KMS-11 (cell line): ENCODE data around the gene ADGRE1.

Experiments
- H2AFZ ChIP-seq: fragments of 200-600 bp; sonication (generic); 2 replicates; pipeline ENCODE4 v1.6.1; 2016; ENCODE audit warnings: antibody characterized with exemption, mixed run types, low read depth
- H3K27ac ChIP-seq: fragments of 200-600 bp; sonication (generic); 2 replicates; pipeline ENCODE4 v1.6.1; 2016; ENCODE audit warnings: mild to moderate bottlenecking, mixed run types
- H3K27me3 ChIP-seq: fragments of 200-600 bp; sonication (generic); 2 replicates; pipeline ENCODE4 v1.6.1; 2017; ENCODE audit warnings: mild to moderate bottlenecking, low read depth, mixed run types, moderate library complexity; ENCODE audit not compliant: insufficient read depth
- H3K36me3 ChIP-seq: fragments of 200-600 bp; sonication (generic); 2 replicates; pipeline ENCODE4 v1.6.1; 2017; ENCODE audit warnings: mild to moderate bottlenecking, mixed run types; ENCODE audit not compliant: insufficient read depth
- H3K4me1 ChIP-seq: fragments of 200-600 bp; sonication (generic); 2 replicates; pipeline ENCODE4 v1.6.1; 2016; ENCODE audit warnings: mild to moderate bottlenecking, low read depth, mixed run types; ENCODE audit not compliant: poor library complexity, severe bottlenecking
- H3K4me2 ChIP-seq: fragments of 200-600 bp; sonication (generic); 2 replicates; pipeline ENCODE4 v1.7.0; 2016; ENCODE audit warnings: mild to moderate bottlenecking, mixed run types
- H3K4me3 ChIP-seq: fragments of 200-600 bp; sonication (generic); IDR thresholded peaks from 2 replicates; pipeline ENCODE4 v1.6.1; 2017; ENCODE audit warnings: low read depth, low read length, mixed read lengths; ENCODE audit not compliant: insufficient read depth
- H3K79me2 ChIP-seq: fragments of 200-600 bp; sonication (generic); 2 replicates; pipeline ENCODE4 v1.6.1; 2016; ENCODE audit warnings: low read depth, mixed run types; ENCODE audit not compliant: insufficient read depth
- H3K9ac ChIP-seq: fragments of 200-600 bp; sonication (generic); 2 replicates; pipeline ENCODE4 v1.6.1; 2016; ENCODE audit warnings: mild to moderate bottlenecking, mixed run types
- H4K20me1 ChIP-seq: fragments of 200-600 bp; sonication (generic); 2 replicates; pipeline ENCODE4 v1.6.1; 2016; ENCODE audit warnings: mild to moderate bottlenecking, mixed run types; ENCODE audit not compliant: insufficient read depth
- TF ChIP-seq, protein P1 (sequence below): fragments of 200-600 bp; sonication (generic); conservative IDR thresholded peaks from 2 replicates; pipeline ENCODE4 v1.6.1; 2017; ENCODE audit warnings: low read depth, mild to moderate bottlenecking, antibody characterized with exemption, low read length, moderate library complexity, mixed read lengths

ADGRE1 gene

GRCh38 chr19:6886277-6886897 lies 992 bp upstream of the ADGRE1 start:
- Histone ChIP-seq H3K4me1 (no peaks in the 10 kb centered on the region), H3K9ac (no peak overlapping the region), H3K36me3 (no peaks in the 10 kb centered on the region), H3K4me2 (no peak overlapping the region), H3K27me3 (no peaks in the 10 kb centered on the region), H2AFZ (no peak overlapping the region), H3K27ac (no peak overlapping the region), H4K20me1 (no peaks in the 10 kb centered on the region), H3K79me2 (no peaks in the 10 kb centered on the region), H3K4me3 (no peak overlapping the region)
- TF ChIP-seq, protein P1, sequence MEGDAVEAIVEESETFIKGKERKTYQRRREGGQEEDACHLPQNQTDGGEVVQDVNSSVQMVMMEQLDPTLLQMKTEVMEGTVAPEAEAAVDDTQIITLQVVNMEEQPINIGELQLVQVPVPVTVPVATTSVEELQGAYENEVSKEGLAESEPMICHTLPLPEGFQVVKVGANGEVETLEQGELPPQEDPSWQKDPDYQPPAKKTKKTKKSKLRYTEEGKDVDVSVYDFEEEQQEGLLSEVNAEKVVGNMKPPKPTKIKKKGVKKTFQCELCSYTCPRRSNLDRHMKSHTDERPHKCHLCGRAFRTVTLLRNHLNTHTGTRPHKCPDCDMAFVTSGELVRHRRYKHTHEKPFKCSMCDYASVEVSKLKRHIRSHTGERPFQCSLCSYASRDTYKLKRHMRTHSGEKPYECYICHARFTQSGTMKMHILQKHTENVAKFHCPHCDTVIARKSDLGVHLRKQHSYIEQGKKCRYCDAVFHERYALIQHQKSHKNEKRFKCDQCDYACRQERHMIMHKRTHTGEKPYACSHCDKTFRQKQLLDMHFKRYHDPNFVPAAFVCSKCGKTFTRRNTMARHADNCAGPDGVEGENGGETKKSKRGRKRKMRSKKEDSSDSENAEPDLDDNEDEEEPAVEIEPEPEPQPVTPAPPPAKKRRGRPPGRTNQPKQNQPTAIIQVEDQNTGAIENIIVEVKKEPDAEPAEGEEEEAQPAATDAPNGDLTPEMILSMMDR: no peak

- no peak overlapping the region for H3K4me3 ChIP-seq
- H2AFZ ChIP-seq: no peak overlapping the region
- H3K9ac ChIP-seq: no peak overlapping the region
- TF ChIP-seq, protein P1: no peak
- H3K4me2 ChIP-seq: no peak overlapping the region
- no peaks in the 10 kb centered on the region for H3K79me2 ChIP-seq
- H3K36me3 ChIP-seq: no peaks in the 10 kb centered on the region
- no peaks in the 10 kb centered on the region for H3K27me3 ChIP-seq
- no peaks in the 10 kb centered on the region for H3K4me1 ChIP-seq
- no peak overlapping the region for H3K27ac ChIP-seq
- no peaks in the 10 kb centered on the region for H4K20me1 ChIP-seq
These were observed 1.6 kb downstream of the ADGRE1 start for GRCh38 chr19:6888967-6889366.

GRCh38 chr19:6890401-6890913 lies 3.1 kb downstream of the ADGRE1 start:
- no peak overlapping the region for H3K4me3 ChIP-seq
- H3K79me2 ChIP-seq: no peaks in the 10 kb centered on the region
- H3K4me2 ChIP-seq: no peak overlapping the region
- H4K20me1 ChIP-seq: no peaks in the 10 kb centered on the region
- H3K4me1 ChIP-seq: no peaks in the 10 kb centered on the region
- no peak overlapping the region for H2AFZ ChIP-seq
- no peak overlapping the region for H3K9ac ChIP-seq
- no peak overlapping the region for H3K27ac ChIP-seq
- TF ChIP-seq, protein P1: no peak
- no peaks in the 10 kb centered on the region for H3K27me3 ChIP-seq
- no peaks in the 10 kb centered on the region for H3K36me3 ChIP-seq

DNA sequence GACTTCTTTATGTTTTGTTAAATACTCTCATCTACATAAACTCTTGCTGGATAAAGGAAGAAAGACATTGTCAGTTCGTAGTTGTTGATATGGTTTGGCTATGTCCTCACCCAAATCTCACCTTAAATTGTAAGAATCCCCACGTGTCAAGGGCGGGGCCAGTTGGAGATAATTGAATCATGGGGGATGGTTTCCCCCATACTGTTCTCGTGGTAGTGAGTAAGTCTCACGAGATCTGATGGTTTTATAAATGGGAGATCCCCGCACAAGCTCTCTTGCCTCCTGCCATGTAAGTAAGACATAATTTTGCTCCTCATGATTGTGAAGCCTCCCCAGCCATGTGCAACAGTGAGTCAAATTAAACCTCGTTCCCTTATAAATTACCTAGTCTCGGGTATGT lies 3.6 kb downstream of the ADGRE1 start:
- no peaks in the 10 kb centered on the region for H3K4me1 ChIP-seq
- no peak overlapping the region for H3K27ac ChIP-seq
- H3K36me3 ChIP-seq: no peaks in the 10 kb centered on the region
- H3K27me3 ChIP-seq: no peaks in the 10 kb centered on the region
- no peak overlapping the region for H3K9ac ChIP-seq
- no peaks in the 10 kb centered on the region for H3K79me2 ChIP-seq
- TF ChIP-seq, protein P1: no peak
- no peak overlapping the region for H2AFZ ChIP-seq
- H4K20me1 ChIP-seq: no peaks in the 10 kb centered on the region
- H3K4me2 ChIP-seq: no peak overlapping the region
- no peak overlapping the region for H3K4me3 ChIP-seq
